Measurements from ENCODE around the gene NEK8. TPM values are rescaled to one million over a fixed set of nuclear protein-coding genes. Genes with fewer than 3 reads are reported as not detected.

Gene NEK8
- total RNA-seq, 1 donor from 2014 or later = 5.5 TPM

- H3K4me1 Mint-ChIP-seq (ENCODE audit: low read depth) = peaks cover 57% of the 10 kb centered on the region
- no peak overlapping the region for H3K27ac Mint-ChIP-seq (ENCODE audit: unreplicated experiment)
- no peak for TF ChIP-seq CTCF (IDR thresholded peaks at IDR 0.05)
- H3K36me3 Mint-ChIP-seq (ENCODE audit: low read depth) = peaks cover 19% of the 10 kb centered on the region
- no peak for DNase-seq (ENCODE audit: low spot score)
- no peaks in the 10 kb centered on the region for H3K27me3 Mint-ChIP-seq (ENCODE audit: low read depth)
- H3K4me3 Mint-ChIP-seq (ENCODE audit: unreplicated experiment) = no peak overlapping the region
- no peaks in the 10 kb centered on the region for H3K9me3 Mint-ChIP-seq (ENCODE audit: low read depth)
Observed at GRCh38 chr17:28715217-28715616, 13.4 kb upstream of the NEK8 start.

DNA sequence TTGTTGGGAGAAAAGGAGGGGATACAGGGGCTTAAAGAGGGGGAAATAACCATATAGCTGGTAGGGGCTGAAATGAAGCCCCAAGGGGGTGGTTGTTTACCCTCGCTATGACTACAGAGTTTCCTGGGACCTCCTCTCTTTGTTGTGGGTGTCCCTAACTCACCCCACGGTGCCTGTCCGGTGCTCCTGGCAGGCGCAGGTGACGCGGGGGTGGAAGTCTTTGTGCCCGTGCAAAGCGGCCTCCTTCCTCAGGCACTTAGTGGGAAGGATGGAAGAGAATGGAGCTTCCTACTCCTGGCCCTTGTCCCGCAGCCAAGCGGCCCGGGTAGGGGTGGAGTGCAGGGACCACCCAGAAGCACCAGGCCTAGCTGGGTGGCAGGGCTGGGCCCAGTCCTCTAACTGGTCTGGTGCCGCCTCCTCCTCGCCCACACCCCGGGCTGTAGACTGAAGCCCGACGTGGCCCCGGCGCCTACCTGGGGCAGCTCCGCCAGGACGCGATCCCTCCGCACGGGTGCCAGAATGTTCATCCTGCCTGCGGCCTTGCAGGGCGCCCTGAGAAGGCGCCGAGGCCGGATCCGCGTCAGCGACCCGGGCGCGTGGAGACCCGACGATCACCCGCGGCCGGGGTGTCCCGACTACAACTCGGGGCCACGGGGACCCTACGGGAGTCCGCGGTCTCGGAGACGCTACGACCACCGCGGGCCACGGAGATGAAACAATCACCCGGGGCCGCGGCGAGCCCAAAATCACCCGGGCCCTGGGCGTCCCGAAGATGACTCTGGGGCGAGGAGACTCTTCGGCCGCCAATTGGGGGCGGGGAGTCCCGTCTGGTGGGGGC is 11.6 kb upstream of the NEK8 start:
- Mint-ChIP-seq H3K4me1 (ENCODE audit: low read depth) (peaks cover 63% of the 10 kb centered on the region), H3K9me3 (ENCODE audit: low read depth) (no peaks in the 10 kb centered on the region), H3K27me3 (ENCODE audit: low read depth) (no peaks in the 10 kb centered on the region), H3K27ac (ENCODE audit: unreplicated experiment) (peak overlapping the region; percentile 79), H3K36me3 (ENCODE audit: low read depth) (peaks cover 25% of the 10 kb centered on the region), H3K4me3 (ENCODE audit: unreplicated experiment) (peak overlapping the region; percentile 86)
- no peak for TF ChIP-seq CTCF (IDR thresholded peaks at IDR 0.05)
- no peak for DNase-seq (ENCODE audit: low spot score)

GRCh38 chr17:28717578-28718332 is 10.8 kb upstream of the NEK8 start, which contains the start of gene RAB34:
Gene RAB34 (minus strand): TSS chr17:28717868. CDS start chr17:28717266, 602 bp downstream.
- H3K4me3 Mint-ChIP-seq (ENCODE audit: unreplicated experiment) = peak within 1 kb of the TSS; percentile 86
- peaks cover 27% of the 10 kb centered on the region for H3K36me3 Mint-ChIP-seq (ENCODE audit: low read depth)
- TF ChIP-seq CTCF (IDR thresholded peaks at IDR 0.05) = peak; percentile 73
- peaks cover 63% of the 10 kb centered on the region for H3K4me1 Mint-ChIP-seq (ENCODE audit: low read depth)
- no peaks in the 10 kb centered on the region for H3K27me3 Mint-ChIP-seq (ENCODE audit: low read depth)
- no peaks in the 10 kb centered on the region for H3K9me3 Mint-ChIP-seq (ENCODE audit: low read depth)
- no peak for DNase-seq (ENCODE audit: low spot score)
- peak within 1 kb of the TSS; percentile 94 for H3K27ac Mint-ChIP-seq (ENCODE audit: unreplicated experiment)

GRCh38 chr17:28718333-28719020 is 10.1 kb upstream of the NEK8 start:
- H3K4me1 Mint-ChIP-seq (ENCODE audit: low read depth) = peaks cover 62% of the 10 kb centered on the region
- peak overlapping the region; percentile 94 for H3K27ac Mint-ChIP-seq (ENCODE audit: unreplicated experiment)
- no peaks in the 10 kb centered on the region for H3K27me3 Mint-ChIP-seq (ENCODE audit: low read depth)
- H3K9me3 Mint-ChIP-seq (ENCODE audit: low read depth) = no peaks in the 10 kb centered on the region
- TF ChIP-seq CTCF (IDR thresholded peaks at IDR 0.05) = no peak
- peaks cover 33% of the 10 kb centered on the region for H3K36me3 Mint-ChIP-seq (ENCODE audit: low read depth)
- no peak for DNase-seq (ENCODE audit: low spot score)
- H3K4me3 Mint-ChIP-seq (ENCODE audit: unreplicated experiment) = peak overlapping the region; percentile 86

- Mint-ChIP-seq H3K4me1 (ENCODE audit: low read depth) (peaks cover 68% of the 10 kb centered on the region), H3K4me3 (ENCODE audit: unreplicated experiment) (peak overlapping the region; percentile 99), H3K36me3 (ENCODE audit: low read depth) (peaks cover 33% of the 10 kb centered on the region), H3K27me3 (ENCODE audit: low read depth) (no peaks in the 10 kb centered on the region), H3K27ac (ENCODE audit: unreplicated experiment) (peak overlapping the region; percentile 96), H3K9me3 (ENCODE audit: low read depth) (no peaks in the 10 kb centered on the region)
- no peak for TF ChIP-seq CTCF (IDR thresholded peaks at IDR 0.05)
- DNase-seq (ENCODE audit: low spot score) = no peak
Observed at GRCh38 chr17:28719021-28719433, 9.6 kb upstream of the NEK8 start.

Measured in chondrocyte (in vitro differentiated cells).